Measurements from ENCODE around the gene WDR5. TPM values are rescaled to one million over a fixed set of nuclear protein-coding genes. Genes with fewer than 3 reads are reported as not detected.
"Not testable (repeated sequence)": the region's sequence is repeated elsewhere in the genome, so short reads cannot be mapped to it uniquely, and the experiment has no call there.

Gene WDR5
- 10 to 100 TPM; 20.7 to 22.7 TPM for total RNA-seq
- long read RNA-seq, partial matches to known transcripts: 2 of 6 reads
- long read RNA-seq, other reads (novel, unspliced or antisense): 2 of 6 reads

DNA sequence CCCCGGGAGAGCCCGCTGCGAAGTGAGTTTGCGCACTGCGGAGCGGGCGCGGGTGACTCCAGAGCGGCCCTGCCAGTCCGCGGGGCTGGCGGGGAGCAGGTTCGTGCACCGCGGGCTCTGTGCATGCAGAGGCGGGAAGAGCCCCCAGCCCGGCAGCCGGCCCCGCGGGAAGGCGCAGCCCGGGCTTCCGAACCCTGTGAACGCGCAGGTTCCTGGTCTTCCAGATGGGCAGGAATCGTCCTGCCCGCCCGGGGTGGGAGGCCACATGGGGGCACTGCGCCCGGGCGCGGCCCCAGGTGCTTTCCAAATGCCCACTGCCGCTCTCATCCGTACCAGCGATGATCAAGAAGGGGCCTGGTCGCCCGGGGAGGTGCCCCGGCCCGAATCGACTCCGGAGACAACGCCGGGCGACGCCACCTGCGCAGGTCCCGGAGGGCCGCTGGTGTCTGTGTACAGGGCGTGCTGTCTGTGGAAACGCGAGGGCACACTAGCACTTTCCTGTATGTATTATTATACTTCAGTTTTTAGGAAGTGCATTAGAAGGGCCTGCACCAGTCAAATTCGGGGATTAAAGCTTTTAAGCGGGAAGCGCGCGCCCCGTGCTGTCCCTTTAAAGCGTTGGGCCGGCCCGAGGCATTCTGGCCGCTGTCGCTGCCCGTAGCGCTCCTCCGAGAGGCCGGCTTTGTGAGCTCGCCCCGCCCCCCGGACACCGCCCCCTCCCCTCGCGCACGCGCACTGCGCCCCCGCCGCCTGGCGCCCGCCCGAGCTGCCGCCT lies at the start of gene WDR5:
WDR5 (plus strand) TSS at position 740 of the 775 bp plus-strand sequence. CDS start 3,796 bp downstream, outside the sequence.
- DNase-seq (peak; percentile 90 to 94), ATAC-seq (peak; percentile 83)
- intact Hi-C loops (cut with DNase I, micrococcal nuclease): no loop called here

GRCh38 chr9:134088063-134088725 lies 47.7 kb upstream of the WDR5 start:
- peak in 1 of 2 donors; percentile 23 for DNase-seq
- intact Hi-C loops (cut with DNase I, micrococcal nuclease): no loop called here
- ATAC-seq: peak; percentile 69

- intact Hi-C loops (cut with DNase I, micrococcal nuclease): no loop called here
- DNase-seq: no peak
- ATAC-seq: no peak
Measured at GRCh38 chr9:134089972-134090371, 45.9 kb upstream of the WDR5 start.

DNA sequence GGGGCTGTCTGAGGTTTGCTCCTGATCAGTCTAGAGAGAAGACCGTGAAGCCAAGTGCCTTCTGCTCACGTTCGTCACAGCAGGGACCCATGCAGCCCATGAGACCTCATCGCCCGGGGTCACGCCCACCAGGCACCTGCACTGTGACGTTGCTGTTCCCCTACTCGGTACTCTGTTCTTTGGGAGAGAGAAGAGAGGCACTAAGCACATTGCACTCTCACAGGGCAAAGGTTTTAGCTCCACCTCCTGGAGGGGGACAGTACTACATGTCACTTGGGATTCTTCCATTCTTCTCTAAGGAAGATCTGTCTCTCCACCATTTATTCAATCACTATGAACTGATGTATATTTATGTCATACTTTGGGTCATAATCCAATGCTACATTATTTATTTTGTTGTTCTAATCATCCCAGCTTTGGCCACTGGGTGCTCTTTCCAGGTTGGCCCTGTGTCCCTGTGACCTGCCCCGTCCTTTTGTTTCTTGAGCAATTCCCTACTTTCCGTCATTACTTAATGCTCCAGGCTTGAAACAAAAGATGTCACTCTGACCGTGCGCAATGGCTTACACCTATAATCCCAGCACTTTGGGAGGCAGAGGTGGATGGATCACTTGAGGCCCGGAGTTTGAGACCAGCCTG lies 36.6 kb upstream of the WDR5 start:
- DNase-seq (peak in 1 of 2 donors; percentile 47), ATAC-seq (peak; percentile 84)
- intact Hi-C loops (cut with DNase I, micrococcal nuclease): no loop called here

GRCh38 chr9:134100040-134100439 lies 35.8 kb upstream of the WDR5 start:
- intact Hi-C loops (cut with DNase I, micrococcal nuclease): no loop called here
- DNase-seq: no peak
- no peak for ATAC-seq

DNA sequence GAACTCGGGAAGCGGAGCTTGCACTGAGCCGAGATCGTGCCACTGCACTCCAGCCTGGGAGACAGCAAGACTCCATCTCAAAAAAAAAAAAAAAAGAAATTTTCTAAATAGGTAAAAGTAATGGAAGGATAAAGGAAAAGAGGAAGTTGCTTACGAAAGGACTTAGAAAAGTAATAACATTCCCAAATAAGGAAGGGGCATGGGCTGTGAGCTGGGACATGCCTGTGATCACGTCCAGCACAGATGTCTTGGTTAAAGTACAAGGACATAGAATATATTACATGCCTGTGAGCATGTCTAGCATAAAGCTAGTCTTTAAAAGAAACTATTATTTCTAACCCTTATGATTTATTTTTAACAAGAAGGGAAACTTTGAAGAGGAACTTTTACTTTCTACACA lies 34.7 kb upstream of the WDR5 start:
- DNase-seq; intact Hi-C loops (cut with DNase I, micrococcal nuclease); ATAC-seq: not testable (repeated sequence)

GRCh38 chr9:134101623-134102149 lies 34.2 kb upstream of the WDR5 start:
- intact Hi-C loops (cut with DNase I, micrococcal nuclease): no loop called here

DNA sequence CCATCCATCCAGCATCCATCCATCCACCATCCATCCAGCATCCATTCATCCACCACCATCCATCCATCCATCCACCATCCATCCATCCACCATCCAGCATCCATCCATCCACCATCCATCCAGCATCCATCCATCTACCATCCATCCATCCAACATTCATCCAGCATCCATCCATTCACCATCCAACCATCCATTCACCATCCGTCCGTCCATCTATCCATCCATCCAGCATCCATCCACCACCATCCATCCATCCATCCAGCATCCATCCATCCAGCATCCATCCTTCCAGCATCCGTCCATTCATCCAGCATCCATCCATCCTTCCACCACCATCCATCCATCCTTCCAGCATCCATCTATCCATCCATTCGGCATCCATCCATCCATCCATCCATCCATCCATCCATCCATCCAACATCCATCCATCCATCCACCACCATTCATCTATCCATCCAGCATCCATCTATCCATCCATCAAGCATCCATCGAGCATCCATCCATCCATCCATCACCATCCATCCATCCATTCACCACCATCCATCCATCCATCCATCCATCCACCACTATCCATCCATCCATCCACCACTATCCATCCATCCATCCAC lies 32.4 kb upstream of the WDR5 start:
- intact Hi-C loops (cut with DNase I, micrococcal nuclease): no loop called here
- ATAC-seq (no peak), DNase-seq (no peak)

More at GRCh38 chr9:134101623-134102149, 34.2 kb upstream of the WDR5 start:
- DNase-seq: no peak
- no peak for ATAC-seq

- DNase-seq (no peak), ATAC-seq (no peak)
- intact Hi-C loops (cut with DNase I, micrococcal nuclease): no loop called here
Measured at GRCh38 chr9:134111064-134111463, 24.8 kb upstream of the WDR5 start.

- intact Hi-C loops (cut with DNase I, micrococcal nuclease): no loop called here
- ATAC-seq (no peak), DNase-seq (no peak)
Measured at GRCh38 chr9:134112561-134112960, 23.3 kb upstream of the WDR5 start.

DNA sequence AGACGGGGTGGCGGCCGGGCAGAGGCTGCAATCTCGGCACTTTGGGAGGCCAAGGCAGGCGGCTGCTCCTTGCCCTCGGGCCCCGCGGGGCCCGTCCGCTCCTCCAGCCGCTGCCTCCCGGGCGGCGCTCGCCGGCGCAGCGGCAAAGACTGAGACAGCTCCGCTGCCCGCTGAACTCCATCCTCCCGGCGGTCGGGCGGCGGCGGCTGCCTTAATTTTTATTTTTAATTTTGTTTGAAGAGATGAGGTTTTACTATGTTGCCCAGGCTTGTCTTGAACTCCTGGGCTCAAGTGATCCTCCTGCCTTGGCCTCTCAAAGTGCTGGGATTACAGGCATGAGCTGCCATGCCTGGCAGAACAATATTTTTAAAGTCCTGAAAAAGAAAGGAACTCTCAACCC lies 16.9 kb upstream of the WDR5 start:
- DNase-seq; intact Hi-C loops (cut with DNase I, micrococcal nuclease); ATAC-seq: not testable (repeated sequence)

DNA sequence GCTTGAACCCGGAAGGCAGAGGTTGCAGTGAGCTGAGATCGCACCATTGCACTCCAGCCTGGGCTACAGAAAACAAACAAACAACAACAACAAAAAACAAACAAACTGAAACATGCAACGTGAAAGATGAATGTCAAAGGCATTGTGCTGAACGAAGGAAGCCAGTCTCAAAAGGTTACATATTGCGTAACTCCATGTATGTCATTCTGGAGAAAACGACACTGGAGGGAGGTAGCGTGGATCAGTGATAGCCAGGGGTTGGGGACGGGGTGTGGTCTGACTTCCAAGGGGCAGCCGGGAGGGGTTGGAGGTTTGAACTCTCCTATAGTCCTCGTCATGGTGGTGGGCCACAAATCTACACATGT lies 12.1 kb upstream of the WDR5 start:
- DNase-seq (no peak), ATAC-seq (no peak)
- intact Hi-C loops (cut with DNase I, micrococcal nuclease): no loop called here

- intact Hi-C loops (cut with DNase I, micrococcal nuclease): no loop called here
- no peak for DNase-seq
- ATAC-seq: no peak
Measured at GRCh38 chr9:134125413-134126095, 10.3 kb upstream of the WDR5 start.

GRCh38 chr9:134126373-134126772 lies 9.5 kb upstream of the WDR5 start:
- no peak for ATAC-seq
- intact Hi-C loops (cut with DNase I, micrococcal nuclease): no loop called here
- no peak for DNase-seq

GRCh38 chr9:134127065-134127580 lies 8.8 kb upstream of the WDR5 start:
- intact Hi-C loops (cut with DNase I, micrococcal nuclease): no loop called here
- ATAC-seq: no peak
- no peak for DNase-seq

DNA sequence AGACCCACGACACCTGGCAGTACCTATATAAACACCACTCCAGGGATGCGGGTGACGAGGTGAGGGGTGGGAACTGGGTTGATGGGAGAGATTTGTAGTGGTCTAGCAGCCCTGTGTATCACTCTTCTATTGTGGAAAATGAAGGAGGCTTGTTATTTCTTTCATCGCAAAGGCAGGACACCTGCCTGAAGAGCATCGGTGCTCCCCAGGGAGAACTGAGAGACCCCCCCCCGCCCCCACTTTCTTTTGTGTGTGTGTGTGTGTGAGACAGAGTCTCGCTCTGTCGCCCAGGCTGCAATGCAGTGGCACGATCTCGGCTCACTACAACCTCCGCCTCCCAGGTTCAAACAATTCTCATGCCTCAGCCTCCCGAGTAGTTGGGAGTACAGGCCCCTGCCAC lies 8.3 kb upstream of the WDR5 start:
- intact Hi-C loops (cut with DNase I, micrococcal nuclease): no loop called here
- DNase-seq (no peak), ATAC-seq (no peak)

DNA sequence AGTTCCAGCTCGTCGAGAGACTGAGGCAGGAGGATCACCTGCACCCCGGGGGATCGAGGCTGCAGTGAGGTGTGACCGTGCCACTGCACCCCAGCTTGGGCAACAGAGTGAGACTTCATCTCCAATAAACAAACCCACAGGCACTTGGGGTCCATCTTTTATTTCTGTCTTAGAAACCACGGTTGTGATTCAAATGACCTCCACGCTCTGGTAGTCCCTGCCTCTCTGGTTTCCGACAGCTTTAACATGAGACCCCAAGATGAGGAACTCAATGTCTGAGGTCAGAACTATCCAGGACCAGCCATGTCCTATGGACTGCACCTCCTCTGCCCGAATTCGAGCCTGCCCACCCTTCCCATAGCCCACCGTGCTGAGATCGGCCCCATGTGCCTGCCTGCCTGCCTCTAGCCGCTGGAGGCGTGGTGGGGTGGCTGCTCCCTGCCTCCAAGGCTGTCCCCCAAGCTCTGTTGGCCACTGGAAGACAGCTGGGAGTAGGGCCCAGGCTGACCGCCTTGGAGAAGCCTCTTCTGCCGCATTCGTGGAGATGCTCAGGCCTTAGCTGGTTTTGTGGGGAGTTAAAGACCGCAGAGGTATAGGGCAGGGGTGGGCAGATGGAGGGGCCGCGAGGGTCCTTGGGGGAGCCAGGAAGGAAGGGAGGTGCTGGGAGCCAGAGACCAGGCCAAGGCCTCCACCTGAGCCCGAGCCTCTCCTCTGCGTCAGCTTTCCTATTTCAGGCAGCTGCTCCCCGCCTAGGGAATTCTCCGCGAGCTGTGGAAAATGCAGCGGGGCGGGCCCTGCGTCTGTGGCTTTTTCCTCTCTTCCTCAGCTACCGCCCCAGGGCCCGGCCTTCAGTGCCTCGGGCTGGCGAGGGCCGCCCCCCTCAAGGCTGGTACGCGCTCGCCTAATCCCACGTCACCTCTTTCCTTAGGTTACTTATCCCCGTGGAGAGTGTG lies 6.9 kb upstream of the WDR5 start:
- ATAC-seq (no peak), DNase-seq (no peak)
- intact Hi-C loops (cut with DNase I, micrococcal nuclease): no loop called here
